KBM-7 (cell line): ENCODE measurements around the gene METTL26.

Experiments used
- DNase-seq: peaks from one replicate; pipeline ENCODE4 v3.0.0-alpha.2; 2015
- in situ Hi-C: fragments of 300-500 bp; cut with MboI; formaldehyde crosslinking; loops from 2 replicates; pipeline ENCODE4 v1.14.3; 2020; ENCODE audit warnings: low sequenced_read_pairs, low pct_unique_long_range_greater_than_20kb, mixed read lengths

The METTL26 gene

DNA sequence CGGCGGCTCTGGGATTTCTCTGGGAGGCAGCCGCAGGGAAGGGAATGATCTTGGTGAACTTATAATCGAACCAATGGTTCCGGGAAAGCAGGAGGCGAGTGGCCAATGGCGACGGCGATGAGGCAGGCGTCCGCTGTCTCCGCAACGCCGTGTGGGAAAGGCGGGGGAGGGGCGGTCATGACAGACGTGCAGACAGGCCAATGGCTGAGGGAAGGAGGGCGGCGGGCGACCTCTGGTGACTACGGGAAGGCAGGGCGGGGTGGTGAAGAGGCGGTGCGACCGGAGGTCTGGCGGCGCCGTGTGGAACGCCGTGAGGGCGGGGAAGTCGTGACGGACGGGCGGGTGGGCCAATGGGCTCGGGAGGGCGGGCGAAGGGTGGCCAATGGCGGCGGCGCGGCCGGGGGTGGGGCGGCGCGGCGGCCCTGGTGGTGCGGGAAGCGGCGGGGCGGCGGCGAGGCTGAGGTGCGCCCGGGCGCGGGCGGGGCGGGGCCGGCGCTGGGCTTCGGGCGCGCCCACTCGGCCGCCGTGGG, 46.4 kb downstream of the METTL26 start, which contains the start of gene RAB40C:
Gene RAB40C (plus strand): TSS at position 409 of the 530 bp plus-strand sequence. CDS start 226 bp downstream, outside the sequence.
- DNase-seq: peak; percentile 95
- in situ Hi-C loops: no loop called here

DNA sequence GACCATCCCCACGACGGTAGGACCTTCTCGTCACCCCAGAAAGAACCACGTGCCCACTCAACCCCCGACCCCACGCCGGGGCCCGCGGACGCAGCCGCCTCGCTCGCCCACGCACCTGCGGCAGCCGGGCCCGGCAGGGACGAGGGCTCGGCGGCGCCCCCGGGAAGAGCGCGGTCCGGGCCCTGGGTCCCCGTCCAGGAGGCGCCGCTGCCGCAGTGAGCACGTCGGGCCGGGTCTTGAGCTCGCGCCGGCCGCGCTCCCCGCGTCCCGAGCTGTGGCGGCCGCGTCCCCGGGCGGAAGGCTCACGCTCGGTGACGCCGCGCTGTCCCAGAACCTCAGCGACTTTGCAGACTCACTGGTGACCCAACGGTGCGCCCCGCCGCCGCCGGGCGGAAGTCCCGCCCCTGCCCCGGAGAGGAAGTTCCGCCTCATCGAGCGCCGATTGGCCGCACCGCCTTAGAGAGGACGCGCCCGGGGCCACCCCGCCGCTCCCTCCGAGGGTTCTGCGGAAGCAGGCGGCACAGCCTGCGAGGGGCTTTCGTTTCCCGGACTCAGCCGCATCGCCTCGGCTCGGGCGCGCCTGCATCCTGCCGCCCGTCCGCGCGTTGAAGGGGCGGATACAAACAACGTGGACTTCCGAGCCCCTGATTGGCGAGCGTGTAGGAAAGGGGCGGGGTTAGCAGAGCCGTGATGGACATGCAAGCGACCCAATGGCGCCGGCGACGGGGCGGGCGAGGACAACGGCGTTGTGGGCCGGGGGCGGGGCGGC, 47.0 kb downstream of the METTL26 start:
- peak; percentile 96 for DNase-seq
- in situ Hi-C loops: no loop called here

DNA sequence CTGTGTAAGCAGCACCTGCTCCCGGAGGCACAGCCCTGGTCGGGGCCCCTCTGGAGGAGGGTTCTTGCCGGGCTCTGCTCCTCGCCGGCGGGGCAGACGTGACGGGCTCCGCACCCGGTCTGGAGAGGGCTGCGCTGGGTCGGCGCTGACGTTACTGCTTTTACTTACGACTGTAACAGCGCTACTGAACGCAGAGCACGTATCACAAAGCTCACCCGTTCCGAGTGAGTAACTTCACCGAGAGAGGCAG, 47.5 kb downstream of the METTL26 start:
- DNase-seq: no peak
- in situ Hi-C loops: no loop called here

DNA sequence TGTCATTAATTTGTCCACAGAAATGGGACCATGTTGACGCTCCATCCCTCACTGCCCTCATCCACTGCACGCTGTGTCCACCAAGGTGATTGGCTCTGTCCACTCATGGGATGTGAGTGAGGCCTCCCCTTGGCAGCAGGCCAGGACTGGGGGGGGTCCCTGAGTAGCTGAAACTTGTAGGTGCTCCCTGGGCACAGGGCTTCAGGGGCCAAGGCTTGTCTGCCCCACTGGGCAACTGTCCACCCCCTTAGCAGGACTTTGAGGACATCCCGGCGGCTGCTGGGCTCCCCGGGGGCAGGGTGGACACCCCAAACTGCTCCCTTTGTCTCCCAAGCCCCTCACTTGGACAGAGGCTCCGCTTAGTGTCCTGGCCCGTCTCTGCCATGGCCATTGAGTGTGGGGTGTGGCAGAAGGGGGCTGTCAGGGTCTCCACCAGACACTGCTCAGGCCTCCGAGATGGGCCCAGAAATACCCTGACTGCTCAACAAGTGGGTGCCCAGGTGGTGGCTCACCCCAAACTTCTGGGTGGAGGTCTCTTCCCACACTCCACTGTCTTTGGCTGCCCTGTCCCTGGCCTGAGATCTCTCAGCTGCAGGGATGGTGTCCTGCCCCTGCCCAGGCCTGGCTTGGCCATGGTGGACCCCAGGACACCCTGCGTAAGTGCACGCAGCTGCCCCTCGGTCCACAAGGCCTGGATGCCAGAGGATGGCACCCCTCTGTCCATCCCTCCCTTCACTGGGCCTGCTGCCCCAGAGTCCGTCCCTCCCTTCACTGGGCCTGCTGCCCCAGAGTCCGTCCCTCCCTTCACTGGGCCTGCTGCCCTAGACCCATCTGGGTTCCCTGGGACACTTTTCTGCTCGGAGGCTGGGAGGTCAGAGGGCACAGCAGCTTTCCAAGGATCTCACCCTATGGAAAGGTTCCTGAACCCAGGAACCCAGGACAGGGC, 49.2 kb downstream of the METTL26 start:
- in situ Hi-C loops: no loop called here

DNA sequence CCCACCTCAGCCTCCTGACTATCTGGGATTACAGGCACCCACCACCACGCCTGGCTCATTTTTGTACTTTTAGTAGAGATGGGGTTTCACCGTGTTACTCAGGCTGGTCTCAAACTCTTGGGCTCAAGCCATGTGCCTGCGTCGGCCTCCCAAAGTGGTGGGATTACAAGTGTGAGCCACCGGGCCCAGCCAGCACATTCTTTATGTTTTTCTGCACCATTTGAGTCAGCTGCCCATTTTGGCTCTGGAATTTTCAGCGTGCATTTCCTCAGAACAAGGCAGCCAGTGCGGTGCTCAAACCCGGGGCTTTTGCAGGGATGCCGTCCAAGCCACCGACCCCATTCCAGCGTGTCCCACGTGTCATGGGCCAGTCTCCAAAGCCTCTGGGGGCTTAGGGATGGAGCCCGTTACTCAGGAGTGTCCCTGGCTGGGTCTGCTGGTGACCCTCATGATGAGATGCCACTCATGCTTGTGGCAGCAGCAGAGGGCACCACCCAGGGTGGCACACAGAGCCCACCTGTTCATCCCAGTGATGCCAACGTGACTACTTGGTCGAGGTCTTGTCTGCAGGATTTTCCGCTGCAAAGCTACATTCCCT, 50.0 kb downstream of the METTL26 start:
- in situ Hi-C loops: no loop called here
- DNase-seq: no peak

More for the DNA sequence above, 49.2 kb downstream of the METTL26 start:
- DNase-seq: no peak

DNA sequence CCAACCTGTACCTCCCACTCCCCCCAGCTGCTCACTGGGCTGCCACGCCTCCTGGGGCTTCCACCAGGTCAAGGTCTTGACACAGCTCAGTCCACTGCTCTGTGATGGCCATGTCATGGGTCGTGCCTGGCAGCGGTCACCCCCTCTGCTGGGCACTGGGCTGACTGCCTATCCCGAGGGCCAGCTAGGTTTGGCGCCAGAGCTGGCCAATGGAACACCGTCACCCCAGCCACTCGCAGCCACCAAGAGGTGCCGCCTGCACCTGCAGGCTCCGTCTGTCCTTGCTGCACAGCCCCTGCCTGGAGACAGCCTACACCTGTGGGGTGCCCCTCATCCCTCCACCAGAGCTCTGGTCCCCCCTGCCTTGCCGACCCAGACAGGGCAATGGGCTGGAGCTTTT, 50.8 kb downstream of the METTL26 start:
- in situ Hi-C loops: no loop called here
- no peak for DNase-seq
